Kidney (tissue), 14 donors: ENCODE measurements around the gene CNNM4. TPM values are rescaled to one million over a fixed set of nuclear protein-coding genes. Genes with fewer than 3 reads are reported as not detected.

ENCODE experiments used
- DNase-seq, 5 donors: peaks; one replicate each; pipeline ENCODE4 v3.0.0-alpha.2; 2013 to 2020
- FAIRE-seq: peaks from 2 replicates; lab custom pipeline; 2012; peaks lifted over from hg19 to GRCh38; lab: Jason Lieb, UNC
- H3K27ac ChIP-seq, 2 donors: one replicate each; pipeline ENCODE4 v1.7.0; 2013; ENCODE audit warnings: low read depth in 2 of 2, low read length in 2 of 2, inconsistent platforms in 1 of 2
- H3K27me3 ChIP-seq: one replicate; pipeline ENCODE4 v1.7.1; 2013; ENCODE audit warnings: low read length, inconsistent platforms; ENCODE audit not compliant: control insufficient read depth, insufficient read depth
- H3K36me3 ChIP-seq, 3 donors: one replicate each; pipeline versions ENCODE4 v1.7.0 to v1.7.1; 2013; ENCODE audit warnings: low read length in 3 of 3, control low read depth in 1 of 3, inconsistent platforms in 1 of 3; ENCODE audit not compliant: insufficient read depth in 3 of 3, control insufficient read depth in 2 of 3
- H3K4me1 ChIP-seq, 3 donors: one replicate each; pipeline versions ENCODE4 v1.7.0 to v1.7.1; 2013; ENCODE audit warnings: low read length in 3 of 3, inconsistent platforms in 1 of 3, low read depth in 1 of 3; ENCODE audit not compliant: control insufficient read depth in 2 of 3, insufficient read depth in 2 of 3
- H3K4me3 ChIP-seq, 3 donors: one replicate each; pipeline versions ENCODE4 v1.7.0 to v1.8.1; 2013; ENCODE audit warnings: low read length in 3 of 3, control low read depth in 1 of 3, inconsistent platforms in 1 of 3
- H3K9ac ChIP-seq, 3 donors: one replicate each; pipeline versions ENCODE4 v1.7.0 to v1.7.1; 2013; ENCODE audit warnings: low read length in 3 of 3, control low read depth in 1 of 3, inconsistent platforms in 1 of 3
- H3K9me3 ChIP-seq, 3 donors: one replicate each; pipeline versions ENCODE4 v1.7.0 to v1.7.1; 2013; ENCODE audit warnings: low read length in 3 of 3, control low read depth in 1 of 3, inconsistent platforms in 1 of 3; ENCODE audit not compliant: control insufficient read depth in 2 of 3, insufficient read depth in 1 of 3
- CTCF ChIP-seq: IDR thresholded peaks from 3 replicates; pipeline ENCODE4 v1.5.1; 2012; ENCODE audit warnings: mild to moderate bottlenecking, moderate library complexity, borderline replicate concordance; ENCODE audit not compliant: insufficient read depth; ENCODE audit errors: extremely low read depth
- intact Hi-C: fragments of 100-400 bp; cut with DNase I; formaldehyde crosslinking; loops from one replicate; pipeline ENCODE4 v1.11.1; 2022
- polyA plus RNA-seq: library from polyadenylated mRNA; stranded (reverse); fragments of 350-450 nt; fragmentation: Illumina TruSeq; extraction: RNeasy Lipid Tissue Mini Kit (QIAGEN cat#74804); gene quantifications from one replicate; pipeline ENCODE4 v1.2.3, GENCODE V29; 2014; ENCODE audit warnings: low read depth, low replicate concordance; ENCODE audit not compliant: insufficient read depth
- total RNA-seq: library from RNA; stranded (reverse); fragmentation: NEBNext Ultra II Directional; extraction: Animal tissue kit (Norgen Biotek cat#: 25700); gene quantifications from one replicate; pipeline ENCODE4 v1.2.1, GENCODE V29; 2021
- donor health status: control.
- donor health status: control.
- donor health status: control.
- donor health status: control.
- donor health status: control.
- donor health status: DM: yes; HTN: yes; CAD: no.
- donor health status: Normal renal cell carcinoma (clear cell type).

The CNNM4 gene
- total and polyA plus RNA-seq, 2 donors from 2014 or later: 3.7 to 14.5 TPM

GRCh38 chr2:96783388-96783787 is 22.7 kb downstream of the CNNM4 start:
- H3K27me3 ChIP-seq: no peaks in the 10 kb centered on the region
- no peaks in the 10 kb centered on the region for H3K4me1 ChIP-seq
- H3K9me3 ChIP-seq: no peaks in the 10 kb centered on the region
- DNase-seq (no peak), FAIRE-seq (no peak)
- no peaks in the 10 kb centered on the region for H3K36me3 ChIP-seq
- H3K27ac ChIP-seq: no peak overlapping the region
- no peak overlapping the region for H3K4me3 ChIP-seq
- intact Hi-C loops: no loop called here
- no peak for TF ChIP-seq CTCF
- H3K9ac ChIP-seq: no peak overlapping the region

- Histone ChIP-seq H3K27ac (no peak overlapping the region), H3K36me3 (no peaks in the 10 kb centered on the region), H3K27me3 (no peaks in the 10 kb centered on the region), H3K4me3 (no peak overlapping the region), H3K9me3 (no peaks in the 10 kb centered on the region), H3K9ac (no peak overlapping the region), H3K4me1 (no peaks in the 10 kb centered on the region)
- no peak for FAIRE-seq
- intact Hi-C loops: no loop called here
- peak in 1 of 5 donors; percentile 8 for DNase-seq
- TF ChIP-seq CTCF: no peak
These were observed 26.7 kb downstream of the CNNM4 start for GRCh38 chr2:96787411-96787810.

- intact Hi-C loops: no loop called here
- no peak overlapping the region for H3K4me3 ChIP-seq
- H3K4me1 ChIP-seq: no peaks in the 10 kb centered on the region
- no peak overlapping the region for H3K27ac ChIP-seq
- FAIRE-seq: no peak
- no peaks in the 10 kb centered on the region for H3K27me3 ChIP-seq
- H3K9me3 ChIP-seq: no peaks in the 10 kb centered on the region
- H3K9ac ChIP-seq: no peak overlapping the region
- DNase-seq: peak in 1 of 5 donors; percentile 45
- no peak for TF ChIP-seq CTCF
- no peaks in the 10 kb centered on the region for H3K36me3 ChIP-seq
These were observed 27.9 kb downstream of the CNNM4 start for GRCh38 chr2:96788442-96789244.
